AG09319 (cell line): ENCODE results near the gene LCN6.
"Not testable (repeated sequence)": the region's sequence is repeated elsewhere in the genome, so short reads cannot be mapped to it uniquely, and the experiment has no call there.

ENCODE experiments used
- DNase-seq: peaks from one replicate; pipeline ENCODE4 v3.0.0-alpha.2; 2010; ENCODE audit warnings: low read depth; ENCODE audit errors: extremely low read depth
- TF ChIP-seq, protein P1 (sequence below): IDR thresholded peaks from 2 replicates; pipeline ENCODE4 v1.5.1; 2011; ENCODE audit warnings: low read depth, mild to moderate bottlenecking, inconsistent platforms, low read length, moderate library complexity

LCN6 gene

DNA sequence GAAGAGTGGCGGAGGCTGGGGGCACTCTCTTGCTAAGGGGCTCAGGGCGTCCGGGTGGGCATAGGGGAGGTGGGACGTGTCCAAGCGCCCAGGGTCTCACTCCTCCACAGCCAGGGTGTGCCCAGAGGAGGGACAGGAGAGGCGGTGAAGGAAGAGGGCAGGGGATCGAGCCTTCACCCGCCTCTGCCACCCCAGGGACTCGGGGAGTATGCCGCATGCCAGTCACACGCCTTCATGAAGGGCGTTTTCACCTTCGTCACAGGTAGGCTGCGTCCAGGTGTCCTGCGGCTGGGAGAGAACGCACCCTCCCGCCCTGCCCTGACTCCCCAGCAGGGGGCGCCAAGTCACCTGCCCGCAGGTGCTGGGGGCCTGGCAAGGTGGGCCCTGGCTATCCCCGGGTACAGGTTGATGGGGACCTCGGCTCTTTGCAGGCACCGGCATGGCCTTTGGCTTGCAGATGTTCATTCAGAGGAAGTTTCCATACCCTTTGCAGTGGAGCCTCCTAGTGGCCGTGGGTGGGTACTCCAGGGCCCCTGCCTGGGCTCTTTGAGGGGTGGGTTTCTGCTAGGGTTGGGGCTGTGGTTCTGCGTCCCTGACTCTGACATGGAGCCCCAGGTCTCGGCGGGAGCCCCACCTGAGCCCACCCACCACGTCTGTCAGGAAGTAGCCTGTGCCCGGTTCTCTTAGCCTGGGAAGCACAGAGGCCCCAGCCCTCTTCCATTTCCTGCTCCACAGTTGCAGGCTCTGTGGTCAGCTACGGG is 43.4 kb upstream of the LCN6 start:
- TF ChIP-seq, protein P1, sequence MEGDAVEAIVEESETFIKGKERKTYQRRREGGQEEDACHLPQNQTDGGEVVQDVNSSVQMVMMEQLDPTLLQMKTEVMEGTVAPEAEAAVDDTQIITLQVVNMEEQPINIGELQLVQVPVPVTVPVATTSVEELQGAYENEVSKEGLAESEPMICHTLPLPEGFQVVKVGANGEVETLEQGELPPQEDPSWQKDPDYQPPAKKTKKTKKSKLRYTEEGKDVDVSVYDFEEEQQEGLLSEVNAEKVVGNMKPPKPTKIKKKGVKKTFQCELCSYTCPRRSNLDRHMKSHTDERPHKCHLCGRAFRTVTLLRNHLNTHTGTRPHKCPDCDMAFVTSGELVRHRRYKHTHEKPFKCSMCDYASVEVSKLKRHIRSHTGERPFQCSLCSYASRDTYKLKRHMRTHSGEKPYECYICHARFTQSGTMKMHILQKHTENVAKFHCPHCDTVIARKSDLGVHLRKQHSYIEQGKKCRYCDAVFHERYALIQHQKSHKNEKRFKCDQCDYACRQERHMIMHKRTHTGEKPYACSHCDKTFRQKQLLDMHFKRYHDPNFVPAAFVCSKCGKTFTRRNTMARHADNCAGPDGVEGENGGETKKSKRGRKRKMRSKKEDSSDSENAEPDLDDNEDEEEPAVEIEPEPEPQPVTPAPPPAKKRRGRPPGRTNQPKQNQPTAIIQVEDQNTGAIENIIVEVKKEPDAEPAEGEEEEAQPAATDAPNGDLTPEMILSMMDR: peak; percentile 84
- no peak for DNase-seq

- TF ChIP-seq, protein P1: no peak
- peak; percentile 99 for DNase-seq
These were observed 42.6 kb upstream of the LCN6 start, which contains the start of gene TMEM141 for GRCh38 chr9:136790640-136791515. TMEM141 (plus strand) TSS chr9:136791344; CDS start chr9:136791371, 27 bp downstream.

DNA sequence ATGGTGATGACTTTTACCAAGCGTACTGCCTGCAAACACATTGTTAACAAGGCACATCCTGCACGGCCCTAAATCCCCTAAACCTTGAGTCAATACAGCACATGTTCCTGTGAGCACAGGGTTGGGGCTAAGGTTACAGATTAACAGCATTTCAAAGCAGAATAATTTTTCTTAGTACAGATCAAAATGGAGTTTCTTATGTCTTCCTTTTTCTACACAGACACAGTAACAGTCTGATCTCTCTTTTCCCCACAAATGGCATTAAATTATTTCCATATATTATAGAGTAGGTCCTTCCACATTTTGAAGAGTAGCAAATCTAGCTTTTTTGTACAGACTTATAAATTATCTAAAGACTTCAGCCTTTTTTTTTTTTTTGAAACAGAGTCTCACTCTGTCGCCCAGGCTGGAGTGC is 41.2 kb upstream of the LCN6 start:
- TF ChIP-seq, protein P1: no peak
- no peak for DNase-seq

DNA sequence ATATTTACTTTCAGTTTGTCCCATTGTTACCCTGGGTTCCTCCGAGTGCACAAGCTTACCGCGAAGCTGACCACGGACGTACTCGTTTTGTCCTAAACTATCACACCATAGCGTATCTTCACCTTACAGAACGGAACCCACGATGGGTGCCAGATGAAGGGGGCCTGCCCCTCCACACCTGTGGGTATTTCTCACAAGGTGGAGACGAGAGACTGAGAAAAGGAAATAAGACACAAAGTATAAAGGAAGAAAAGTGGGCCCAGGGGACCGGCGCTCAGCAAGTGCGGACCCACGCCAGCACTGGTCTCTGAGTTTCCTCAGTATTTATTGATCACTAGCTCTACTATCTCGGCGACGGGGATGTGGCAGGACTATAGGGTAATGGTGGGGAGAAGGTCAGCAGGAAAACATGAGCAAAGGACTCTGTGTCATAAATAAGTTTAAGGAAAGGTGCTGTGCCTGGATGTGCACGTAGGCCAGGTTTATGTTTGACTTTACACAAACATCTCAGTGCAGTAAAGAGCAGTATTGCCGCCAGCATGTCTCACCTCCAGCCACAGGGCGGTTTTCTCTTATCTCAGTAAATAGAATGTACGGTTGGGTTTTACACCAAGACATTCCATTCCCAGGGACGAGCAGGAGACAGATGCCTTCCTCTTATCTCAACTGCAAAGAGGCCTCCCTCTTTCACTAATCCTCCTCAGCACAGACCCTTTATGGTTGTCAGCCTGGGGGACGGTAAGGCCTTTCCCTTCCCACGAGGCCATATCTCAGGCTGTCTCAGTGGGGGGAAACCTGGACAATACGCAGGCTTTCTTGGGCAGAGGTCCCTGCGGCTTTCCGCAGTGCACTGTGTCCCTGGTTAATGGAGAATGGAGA is 40.6 kb upstream of the LCN6 start:
- not testable (repeated sequence) for DNase-seq

- TF ChIP-seq, protein P1: peak; percentile 70
- DNase-seq: no peak
These were observed 39.5 kb upstream of the LCN6 start for GRCh38 chr9:136787690-136788400.

GRCh38 chr9:136786983-136787382 is 38.7 kb upstream of the LCN6 start:
- not testable (repeated sequence) for DNase-seq

- TF ChIP-seq, protein P1: no peak
- DNase-seq: no peak
These were observed 38.1 kb upstream of the LCN6 start for GRCh38 chr9:136786451-136786850.

DNA sequence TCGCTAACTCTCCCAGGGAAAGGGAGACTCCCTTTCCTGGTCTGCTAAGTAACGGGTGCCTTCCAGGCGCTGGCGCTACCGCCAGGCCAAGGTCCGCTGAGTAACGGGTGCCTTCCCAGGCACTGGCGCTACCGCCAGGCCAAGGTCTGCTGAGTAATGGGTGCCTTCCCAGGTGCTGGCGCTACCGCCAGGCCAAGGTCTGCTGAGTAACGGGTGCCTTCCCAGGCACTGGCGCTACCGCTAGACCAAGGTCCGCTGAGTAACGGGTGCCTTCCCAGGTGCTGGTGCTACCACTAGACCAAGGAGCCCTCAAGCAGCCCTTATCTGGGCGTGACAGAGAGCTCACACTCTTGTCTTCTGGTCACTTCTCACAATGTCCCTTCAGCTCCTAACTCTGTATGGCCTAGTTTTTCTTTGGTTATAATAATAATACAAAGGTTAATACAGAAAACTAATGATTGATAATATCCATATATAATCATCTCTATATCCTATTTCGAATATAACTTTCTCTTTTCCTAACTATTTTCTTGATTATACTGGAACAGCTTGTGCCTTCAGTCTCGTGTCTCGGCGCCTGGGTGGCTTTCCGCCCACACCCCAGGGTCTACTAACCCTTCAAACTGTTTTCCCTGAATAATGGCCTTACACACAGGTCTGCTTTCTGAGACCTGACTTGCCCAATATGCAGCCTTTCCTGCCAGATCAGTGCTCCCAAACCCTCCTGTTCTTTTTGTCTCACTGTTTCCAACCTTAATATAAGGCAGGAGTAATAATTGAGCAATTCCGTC is 37.4 kb upstream of the LCN6 start:
- DNase-seq: not testable (repeated sequence)
